ENCODE measurements around the gene RAB6B. TPM values are rescaled to one million over a fixed set of nuclear protein-coding genes. Genes with fewer than 3 reads are reported as not detected.

The RAB6B gene
- total RNA-seq, 2 experiments from 2014 or later: 1.7 to 2.0 TPM

DNA sequence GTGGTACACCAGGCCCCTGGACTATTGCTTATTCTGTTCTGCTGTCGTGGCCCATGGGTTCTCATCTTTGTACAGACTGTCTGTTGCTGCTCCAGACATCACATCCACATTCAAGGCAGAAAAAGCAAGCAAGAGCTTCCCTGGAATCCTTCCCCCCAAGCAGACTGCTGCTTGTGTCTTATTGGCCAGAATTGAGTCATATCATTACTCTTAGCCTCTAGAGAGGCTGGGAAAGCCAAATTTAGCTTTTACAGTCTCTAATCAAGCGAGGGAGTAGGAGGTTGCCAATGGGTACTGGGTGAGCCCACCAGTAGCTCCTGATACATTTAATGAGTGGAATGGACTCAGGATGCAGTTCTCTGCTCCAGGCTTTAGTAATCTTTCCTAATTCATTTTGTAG, 39.4 kb downstream of the RAB6B start:
- H3K36me3 Mint-ChIP-seq (ENCODE audit: low read depth): no peaks in the 10 kb centered on the region
- intact Hi-C loops (cut with micrococcal nuclease): no loop called here
- ChIA-PET CTCF (no interaction called here), POLR2A (no interaction called here)
- peaks cover 6% of the 10 kb centered on the region for H3K4me1 Mint-ChIP-seq (ENCODE audit: low read depth)
- no peak overlapping the region for H3K27ac Mint-ChIP-seq
- H3K4me3 Mint-ChIP-seq: no peak overlapping the region
- DNase-seq (no peak), ATAC-seq (no peak)
- H3K9me3 Mint-ChIP-seq: no peaks in the 10 kb centered on the region
- no peaks in the 10 kb centered on the region for H3K27me3 Mint-ChIP-seq
- TF ChIP-seq, protein P1, sequence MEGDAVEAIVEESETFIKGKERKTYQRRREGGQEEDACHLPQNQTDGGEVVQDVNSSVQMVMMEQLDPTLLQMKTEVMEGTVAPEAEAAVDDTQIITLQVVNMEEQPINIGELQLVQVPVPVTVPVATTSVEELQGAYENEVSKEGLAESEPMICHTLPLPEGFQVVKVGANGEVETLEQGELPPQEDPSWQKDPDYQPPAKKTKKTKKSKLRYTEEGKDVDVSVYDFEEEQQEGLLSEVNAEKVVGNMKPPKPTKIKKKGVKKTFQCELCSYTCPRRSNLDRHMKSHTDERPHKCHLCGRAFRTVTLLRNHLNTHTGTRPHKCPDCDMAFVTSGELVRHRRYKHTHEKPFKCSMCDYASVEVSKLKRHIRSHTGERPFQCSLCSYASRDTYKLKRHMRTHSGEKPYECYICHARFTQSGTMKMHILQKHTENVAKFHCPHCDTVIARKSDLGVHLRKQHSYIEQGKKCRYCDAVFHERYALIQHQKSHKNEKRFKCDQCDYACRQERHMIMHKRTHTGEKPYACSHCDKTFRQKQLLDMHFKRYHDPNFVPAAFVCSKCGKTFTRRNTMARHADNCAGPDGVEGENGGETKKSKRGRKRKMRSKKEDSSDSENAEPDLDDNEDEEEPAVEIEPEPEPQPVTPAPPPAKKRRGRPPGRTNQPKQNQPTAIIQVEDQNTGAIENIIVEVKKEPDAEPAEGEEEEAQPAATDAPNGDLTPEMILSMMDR (IDR thresholded peaks at IDR 0.05): no peak

- Mint-ChIP-seq H3K4me1 (ENCODE audit: low read depth) (peaks cover 6% of the 10 kb centered on the region), H3K4me3 (no peak overlapping the region), H3K27me3 (no peaks in the 10 kb centered on the region), H3K9me3 (no peaks in the 10 kb centered on the region), H3K36me3 (ENCODE audit: low read depth) (no peaks in the 10 kb centered on the region), H3K27ac (no peak overlapping the region)
- intact Hi-C loops (cut with micrococcal nuclease): no loop called here
- ChIA-PET POLR2A (no interaction called here), CTCF (no interaction called here)
- TF ChIP-seq, protein P1 (IDR thresholded peaks at IDR 0.05): no peak
- DNase-seq: no peak
- ATAC-seq: no peak
These were observed 39.9 kb downstream of the RAB6B start for GRCh38 chr3:133855772-133856171.

DNA sequence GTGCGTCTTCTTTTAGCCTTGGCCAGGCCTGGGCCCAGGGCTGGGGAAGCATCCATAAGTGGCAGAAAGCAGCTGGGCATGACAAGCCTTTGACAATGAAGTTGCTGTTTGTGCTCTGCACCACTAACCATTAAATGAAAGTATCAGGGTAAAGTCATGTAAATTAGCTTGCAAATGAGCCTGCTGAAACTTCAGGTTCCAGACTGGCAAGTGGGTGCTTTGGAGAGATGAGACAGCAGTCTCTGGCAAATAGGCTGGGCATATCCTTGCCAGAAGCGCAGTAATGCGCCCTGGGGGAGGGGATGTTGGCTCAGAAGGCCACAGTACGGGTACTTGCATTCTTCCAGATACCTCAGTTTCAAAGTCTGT, 40.7 kb downstream of the RAB6B start:
- POLR2A ChIA-PET: no interaction called here
- ATAC-seq: no peak
- Mint-ChIP-seq H3K4me3 (no peak overlapping the region), H3K36me3 (ENCODE audit: low read depth) (no peaks in the 10 kb centered on the region), H3K27me3 (no peaks in the 10 kb centered on the region), H3K4me1 (ENCODE audit: low read depth) (peaks cover 6% of the 10 kb centered on the region), H3K27ac (no peak overlapping the region), H3K9me3 (no peaks in the 10 kb centered on the region)
- CTCF ChIA-PET: interaction anchor here (0.9 kb wide), 1 partner anchor 14 kb away, joined by 3 read pairs; no protein-coding TSS in a partner anchor
- TF ChIP-seq, protein P1 (IDR thresholded peaks at IDR 0.05): no peak
- no peak for DNase-seq
- intact Hi-C loops (cut with micrococcal nuclease): no loop called here

DNA sequence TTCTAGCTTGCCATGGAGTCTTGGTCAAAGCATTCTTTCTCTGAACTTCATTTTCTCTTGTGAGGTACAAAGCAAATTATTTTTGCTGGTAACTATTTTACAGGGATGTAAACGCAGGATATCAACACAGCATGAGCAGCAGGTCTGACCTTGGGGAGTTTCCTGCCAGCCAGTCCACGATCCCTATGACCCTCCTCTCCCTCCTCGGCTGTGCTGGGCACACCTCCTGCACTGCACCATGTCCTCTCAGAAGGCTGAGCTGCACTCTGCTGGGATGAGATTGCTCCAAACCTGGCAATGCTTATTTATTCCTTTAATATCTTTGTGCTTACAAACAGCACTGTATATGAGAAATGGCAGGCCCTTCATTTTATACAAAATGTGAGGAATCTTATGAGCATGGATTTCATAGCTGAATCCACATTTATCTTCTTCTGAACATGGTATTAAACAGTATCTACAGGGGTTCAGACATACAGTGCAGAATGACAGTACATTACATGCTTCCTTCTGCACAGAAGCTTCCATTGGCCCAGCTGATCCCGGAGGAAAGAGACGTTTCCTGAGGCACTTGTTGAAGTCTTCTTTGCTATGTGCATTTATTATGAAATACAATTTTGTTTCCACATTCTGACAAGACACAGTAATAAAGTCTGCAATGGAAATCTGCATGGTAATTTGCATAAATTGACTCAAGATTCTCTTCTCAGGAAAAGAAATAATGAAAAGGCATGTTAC, 41.2 kb downstream of the RAB6B start:
- Mint-ChIP-seq H3K27me3 (no peaks in the 10 kb centered on the region), H3K9me3 (no peaks in the 10 kb centered on the region), H3K4me1 (ENCODE audit: low read depth) (peaks cover 6% of the 10 kb centered on the region), H3K36me3 (ENCODE audit: low read depth) (no peaks in the 10 kb centered on the region), H3K4me3 (no peak overlapping the region), H3K27ac (no peak overlapping the region)
- TF ChIP-seq, protein P1 (IDR thresholded peaks at IDR 0.05): no peak
- DNase-seq: no peak
- ATAC-seq: no peak
- intact Hi-C loops (cut with micrococcal nuclease): no loop called here
- ChIA-PET CTCF (interaction anchor here (0.9 kb wide), 1 partner anchor 14 kb away, joined by 3 read pairs; no protein-coding TSS in a partner anchor), POLR2A (no interaction called here)

DNA sequence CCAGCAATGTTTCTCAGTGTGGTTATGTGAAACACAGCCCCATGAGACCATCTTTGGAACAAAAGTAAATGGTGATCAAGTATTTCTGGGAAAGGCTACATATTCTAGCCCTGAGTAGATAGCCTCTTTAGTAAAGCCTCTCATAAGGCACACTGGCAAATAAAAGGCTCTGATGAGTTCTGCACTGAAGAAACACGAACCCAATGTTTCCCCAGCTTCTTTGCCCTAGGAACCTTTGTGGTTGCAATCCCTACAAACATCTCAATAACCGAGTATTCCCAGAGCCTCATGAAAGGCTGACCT, 41.8 kb downstream of the RAB6B start:
- no peak for ATAC-seq
- DNase-seq: no peak
- POLR2A ChIA-PET: no interaction called here
- Mint-ChIP-seq H3K9me3 (no peaks in the 10 kb centered on the region), H3K4me1 (ENCODE audit: low read depth) (peaks cover 6% of the 10 kb centered on the region), H3K27me3 (no peaks in the 10 kb centered on the region), H3K4me3 (no peak overlapping the region), H3K36me3 (ENCODE audit: low read depth) (no peaks in the 10 kb centered on the region), H3K27ac (no peak overlapping the region)
- CTCF ChIA-PET: no interaction called here
- intact Hi-C loops (cut with micrococcal nuclease): no loop called here
- TF ChIP-seq, protein P1 (IDR thresholded peaks at IDR 0.05): no peak

Data from activated CD8-positive, alpha-beta T cell treated with anti-CD3 and anti-CD28 coated beads for 36 hours (primary cell).